Neural progenitor cell (in vitro differentiated cells): ENCODE data around the gene DDAH1. TPM values are rescaled to one million over a fixed set of nuclear protein-coding genes. Genes with fewer than 3 reads are reported as not detected.

Source experiments
- DNase-seq: peaks from one replicate; pipeline ENCODE4 v3.0.0-alpha.2; 2016; ENCODE audit warnings: low spot score
- H2AFZ ChIP-seq: fragments of 200-600 bp; sonication (generic); replicated peaks from 2 replicates; pipeline ENCODE4 v1.6.1; 2016; ENCODE audit warnings: antibody characterized with exemption
- H3F3A ChIP-seq: fragments of 200-600 bp; sonication (generic); 2 replicates; pipeline ENCODE4 v1.6.1; 2016; ENCODE audit warnings: antibody characterized with exemption, low read depth
- H3K27ac ChIP-seq: fragments of 200-600 bp; sonication (generic); 2 replicates; pipeline ENCODE4 v1.5.1; 2016; ENCODE audit warnings: mild to moderate bottlenecking
- H3K27me3 ChIP-seq: fragments of 200-600 bp; sonication (generic); 2 replicates; pipeline ENCODE4 v1.6.1; 2016; ENCODE audit warnings: mild to moderate bottlenecking, moderate library complexity
- H3K36me3 ChIP-seq: fragments of 200-600 bp; sonication (generic); 2 replicates; pipeline ENCODE4 v1.5.1; 2016
- H3K4me1 ChIP-seq: fragments of 200-600 bp; sonication (generic); 2 replicates; pipeline ENCODE4 v1.6.1; 2016; ENCODE audit warnings: mixed run types
- H3K4me2 ChIP-seq: fragments of 200-600 bp; sonication (generic); 2 replicates; pipeline ENCODE4 v1.6.1; 2016
- H3K4me3 ChIP-seq: fragments of 200-600 bp; sonication (generic); 2 replicates; pipeline ENCODE4 v1.5.1; 2016
- H3K79me2 ChIP-seq: fragments of 200-600 bp; sonication (generic); 2 replicates; pipeline ENCODE4 v1.6.1; 2016; ENCODE audit warnings: low read depth
- H3K9ac ChIP-seq: fragments of 200-600 bp; sonication (generic); 2 replicates; pipeline ENCODE4 v1.6.1; 2016
- H3K9me3 ChIP-seq: fragments of 200-600 bp; sonication (generic); 2 replicates; pipeline ENCODE4 v1.5.1; 2016; ENCODE audit warnings: low read depth
- H4K20me1 ChIP-seq: fragments of 200-600 bp; sonication (generic); 2 replicates; pipeline ENCODE4 v1.6.1; 2016; ENCODE audit warnings: low read depth
- H3K27ac Mint-ChIP-seq: 3 replicates; pipeline ENCODE4 v1.8.0; 2021; ENCODE audit warnings: mixed read lengths
- H3K27me3 Mint-ChIP-seq: 2 replicates; pipeline ENCODE4 v1.8.0; 2022; ENCODE audit warnings: low read depth, mild to moderate bottlenecking, inconsistent platforms, moderate library complexity, mixed read lengths; ENCODE audit not compliant: insufficient read depth
- H3K36me3 Mint-ChIP-seq: 3 replicates; pipeline ENCODE4 v1.8.0; 2021; ENCODE audit warnings: mixed read lengths
- H3K4me1 Mint-ChIP-seq: 3 replicates; pipeline ENCODE4 v1.8.0; 2021; ENCODE audit warnings: mixed read lengths
- H3K4me3 Mint-ChIP-seq: 3 replicates; pipeline ENCODE4 v1.8.0; 2021; ENCODE audit warnings: mild to moderate bottlenecking, moderate library complexity, mixed read lengths
- H3K9me3 Mint-ChIP-seq: 3 replicates; pipeline ENCODE4 v1.8.0; 2020; ENCODE audit warnings: mixed read lengths
- EZH2 ChIP-seq: fragments of 200-600 bp; sonication (generic); IDR thresholded peaks from 2 replicates; pipeline ENCODE4 v1.6.1; 2017; ENCODE audit warnings: antibody characterized with exemption, mild to moderate bottlenecking, moderate library complexity
- EZH2phosphoT487 ChIP-seq: fragments of 200-600 bp; sonication (generic); IDR thresholded peaks from 2 replicates; pipeline ENCODE4 v1.6.1; 2017; ENCODE audit warnings: antibody characterized with exemption
- total RNA-seq: library from RNA; depleted of rRNA; stranded (reverse); fragments of >200 nt; gene quantifications from 2 replicates; pipeline ENCODE4 v1.2.3, GENCODE V29; 2015; ENCODE audit warnings: low replicate concordance
- TF ChIP-seq, protein P1 (sequence below): fragments of 200-600 bp; sonication (generic); IDR thresholded peaks from 2 replicates; pipeline ENCODE4 v1.5.1; 2017; ENCODE audit warnings: antibody characterized with exemption, mild to moderate bottlenecking

The DDAH1 gene
- total RNA-seq, 1 donor from 2014 or later: 23.1 TPM

DNA sequence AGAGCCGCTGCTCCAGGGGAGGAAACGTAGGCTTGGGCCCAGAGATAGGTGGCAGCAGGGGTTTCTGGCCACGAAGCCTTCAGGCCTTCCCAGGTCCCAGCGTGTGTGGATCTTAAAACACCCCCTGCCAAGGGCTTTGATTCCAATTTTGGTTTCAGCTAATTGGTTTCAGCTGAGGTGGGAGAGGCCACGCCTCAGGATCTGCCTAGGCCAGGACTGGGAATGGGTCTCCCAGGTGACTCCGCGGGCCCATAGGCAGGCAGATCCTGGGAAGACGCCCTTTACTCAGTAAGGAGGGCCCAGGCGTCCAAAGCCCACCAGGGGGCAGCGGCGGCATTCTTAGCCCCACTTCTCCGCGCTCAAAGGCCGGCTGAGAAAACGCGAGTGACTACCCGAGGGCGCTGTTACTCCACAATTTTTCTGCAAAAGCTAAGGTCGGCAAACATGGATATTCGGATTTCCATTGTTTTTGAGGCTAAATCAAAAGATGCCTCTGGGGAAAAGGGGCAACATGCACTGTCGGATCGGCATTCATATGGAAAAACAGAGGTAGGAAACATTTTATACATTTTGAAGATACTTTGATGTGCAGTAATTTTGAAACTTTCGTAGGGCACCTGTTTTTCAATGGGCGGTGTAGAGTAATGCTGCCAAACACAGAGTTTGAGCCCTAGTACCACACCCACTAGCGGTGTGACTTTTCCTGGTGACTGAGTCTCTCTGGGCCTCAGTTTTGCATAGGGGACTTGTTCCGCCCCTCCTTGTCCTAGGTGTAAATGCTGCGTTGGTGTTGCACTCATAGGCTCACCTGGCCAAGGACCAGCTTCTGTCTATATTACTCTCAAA is 156.7 kb downstream of the DDAH1 start:
- Histone ChIP-seq H3F3A (peaks cover 3% of the 10 kb centered on the region), H3K4me1 (peaks cover 9% of the 10 kb centered on the region), H3K4me2 (peak overlapping the region; percentile 60), H3K9me3 (no peaks in the 10 kb centered on the region), H3K79me2 (no peaks in the 10 kb centered on the region), H4K20me1 (no peaks in the 10 kb centered on the region), H3K27me3 (no peaks in the 10 kb centered on the region), H3K9ac (no peak overlapping the region), H3K27ac (no peak overlapping the region), H2AFZ (peak overlapping the region; percentile 72), H3K36me3 (no peaks in the 10 kb centered on the region), H3K4me3 (no peak overlapping the region)
- TF ChIP-seq, protein P1, sequence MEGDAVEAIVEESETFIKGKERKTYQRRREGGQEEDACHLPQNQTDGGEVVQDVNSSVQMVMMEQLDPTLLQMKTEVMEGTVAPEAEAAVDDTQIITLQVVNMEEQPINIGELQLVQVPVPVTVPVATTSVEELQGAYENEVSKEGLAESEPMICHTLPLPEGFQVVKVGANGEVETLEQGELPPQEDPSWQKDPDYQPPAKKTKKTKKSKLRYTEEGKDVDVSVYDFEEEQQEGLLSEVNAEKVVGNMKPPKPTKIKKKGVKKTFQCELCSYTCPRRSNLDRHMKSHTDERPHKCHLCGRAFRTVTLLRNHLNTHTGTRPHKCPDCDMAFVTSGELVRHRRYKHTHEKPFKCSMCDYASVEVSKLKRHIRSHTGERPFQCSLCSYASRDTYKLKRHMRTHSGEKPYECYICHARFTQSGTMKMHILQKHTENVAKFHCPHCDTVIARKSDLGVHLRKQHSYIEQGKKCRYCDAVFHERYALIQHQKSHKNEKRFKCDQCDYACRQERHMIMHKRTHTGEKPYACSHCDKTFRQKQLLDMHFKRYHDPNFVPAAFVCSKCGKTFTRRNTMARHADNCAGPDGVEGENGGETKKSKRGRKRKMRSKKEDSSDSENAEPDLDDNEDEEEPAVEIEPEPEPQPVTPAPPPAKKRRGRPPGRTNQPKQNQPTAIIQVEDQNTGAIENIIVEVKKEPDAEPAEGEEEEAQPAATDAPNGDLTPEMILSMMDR: peak; percentile 96
- TF ChIP-seq EZH2phosphoT487 (no peak), EZH2 (peak; percentile 22)
- Mint-ChIP-seq H3K4me1 (peaks cover 3% of the 10 kb centered on the region), H3K4me3 (no peak overlapping the region), H3K9me3 (no peaks in the 10 kb centered on the region), H3K27ac (no peak overlapping the region), H3K27me3 (peaks cover 2% of the 10 kb centered on the region), H3K36me3 (no peaks in the 10 kb centered on the region)
- DNase-seq: peak; percentile 94

DNA sequence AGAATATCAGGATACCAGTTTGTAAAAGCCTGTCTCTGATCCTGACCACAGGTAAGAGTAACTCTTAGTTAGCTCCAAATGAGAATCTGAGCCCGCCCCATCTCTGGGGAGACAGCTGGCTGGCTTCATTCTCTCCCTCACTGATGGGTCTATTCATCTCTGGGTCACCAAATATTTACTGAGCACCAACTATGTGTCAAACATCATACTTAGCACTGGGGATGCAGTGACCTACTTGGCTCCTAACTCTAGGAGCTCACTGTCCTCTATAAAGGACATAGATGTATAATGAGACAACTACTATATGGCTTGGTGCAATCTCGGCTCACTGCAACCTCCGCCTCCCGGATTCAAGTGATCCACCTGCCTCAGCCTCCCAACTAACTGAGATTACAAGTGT is 158.7 kb downstream of the DDAH1 start:
- no peak overlapping the region for H3K4me2 ChIP-seq
- Mint-ChIP-seq H3K27ac (no peak overlapping the region), H3K4me3 (no peak overlapping the region), H3K9me3 (no peaks in the 10 kb centered on the region), H3K4me1 (peaks cover 3% of the 10 kb centered on the region), H3K36me3 (no peaks in the 10 kb centered on the region), H3K27me3 (peaks cover 4% of the 10 kb centered on the region)
- TF ChIP-seq, protein P1: no peak
- no peak for TF ChIP-seq EZH2
- TF ChIP-seq EZH2phosphoT487: no peak
- peaks cover 9% of the 10 kb centered on the region for H3K4me1 ChIP-seq
- H3K79me2 ChIP-seq: no peaks in the 10 kb centered on the region
- no peak overlapping the region for H2AFZ ChIP-seq
- no peaks in the 10 kb centered on the region for H3K36me3 ChIP-seq
- no peak overlapping the region for H3K9ac ChIP-seq
- H3F3A ChIP-seq: peaks cover 3% of the 10 kb centered on the region
- no peaks in the 10 kb centered on the region for H4K20me1 ChIP-seq
- DNase-seq: no peak
- no peak overlapping the region for H3K27ac ChIP-seq
- H3K9me3 ChIP-seq: no peaks in the 10 kb centered on the region
- no peak overlapping the region for H3K4me3 ChIP-seq
- H3K27me3 ChIP-seq: no peaks in the 10 kb centered on the region

DNA sequence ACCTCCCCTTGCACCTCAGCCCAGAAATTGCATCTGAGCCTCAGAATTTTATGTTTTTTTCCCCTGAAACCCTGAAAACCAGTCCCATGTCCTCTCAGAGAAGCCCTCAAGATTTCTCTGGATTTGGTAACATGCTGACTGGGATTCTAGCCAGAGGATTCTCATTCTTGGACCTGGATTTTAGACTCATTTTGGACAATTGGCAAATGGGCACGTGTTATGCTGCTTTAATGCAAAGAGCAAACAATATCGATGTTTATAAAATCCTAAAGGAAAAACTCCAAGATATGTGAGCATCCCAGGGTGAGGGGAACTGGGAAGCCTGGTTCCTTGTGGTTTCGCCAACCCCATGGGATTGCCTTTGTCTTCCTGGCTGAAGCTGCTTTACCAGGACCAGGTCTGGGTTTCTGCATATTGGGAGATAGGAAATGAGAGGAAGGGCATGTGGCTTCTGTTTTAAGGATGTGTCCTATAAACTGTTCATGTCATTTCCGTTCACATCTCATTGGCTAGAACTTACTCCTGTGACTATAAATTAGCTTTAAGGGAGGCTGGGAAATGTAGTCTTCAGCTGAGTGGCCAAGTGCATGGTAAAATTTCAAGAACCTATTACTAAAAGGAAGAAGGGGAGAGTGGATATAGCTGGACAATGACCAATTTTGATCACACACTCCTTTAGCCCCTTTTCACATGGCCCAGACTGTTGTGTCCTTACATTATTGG is 161.4 kb downstream of the DDAH1 start:
- Histone ChIP-seq H3K9ac (no peak overlapping the region), H3F3A (peaks cover 3% of the 10 kb centered on the region), H4K20me1 (no peaks in the 10 kb centered on the region), H3K4me1 (peaks cover 3% of the 10 kb centered on the region), H3K79me2 (no peaks in the 10 kb centered on the region), H3K4me2 (no peak overlapping the region), H3K27ac (no peak overlapping the region), H3K27me3 (no peaks in the 10 kb centered on the region), H3K9me3 (no peaks in the 10 kb centered on the region), H3K36me3 (no peaks in the 10 kb centered on the region), H3K4me3 (no peak overlapping the region), H2AFZ (no peak overlapping the region)
- Mint-ChIP-seq H3K4me1 (peaks cover 3% of the 10 kb centered on the region), H3K36me3 (no peaks in the 10 kb centered on the region), H3K9me3 (no peaks in the 10 kb centered on the region), H3K27ac (no peak overlapping the region), H3K27me3 (peaks cover 2% of the 10 kb centered on the region), H3K4me3 (no peak overlapping the region)
- TF ChIP-seq EZH2phosphoT487 (no peak), EZH2 (no peak)
- TF ChIP-seq, protein P1: no peak
- no peak for DNase-seq
